Mesothelial cell of epicardium (in vitro differentiated cells): Measurements from ENCODE around the gene NAGA. TPM values are rescaled to one million over a fixed set of nuclear protein-coding genes. Genes with fewer than 3 reads are reported as not detected.

ENCODE experiments used
- DNase-seq, 2 experiments: peaks; one replicate each; pipeline ENCODE4 v3.0.0; 2021; ENCODE audit warnings: low spot score in 2 of 2; ENCODE audit not compliant: unreplicated experiment in 2 of 2
- H3K27ac Mint-ChIP-seq: 2 replicates; pipeline ENCODE4 v1.8.0; 2021; ENCODE audit warnings: mixed read lengths
- H3K27me3 Mint-ChIP-seq: 2 replicates; pipeline ENCODE4 v1.8.0; 2021; ENCODE audit warnings: low read depth, mixed read lengths
- H3K36me3 Mint-ChIP-seq: 2 replicates; pipeline ENCODE4 v1.8.0; 2021; ENCODE audit warnings: mixed read lengths
- H3K4me1 Mint-ChIP-seq: 2 replicates; pipeline ENCODE4 v1.8.0; 2021; ENCODE audit warnings: mixed read lengths
- H3K4me3 Mint-ChIP-seq: 2 replicates; pipeline ENCODE4 v1.8.0; 2021; ENCODE audit warnings: mild to moderate bottlenecking, moderate library complexity, mixed read lengths
- H3K9me3 Mint-ChIP-seq: 2 replicates; pipeline ENCODE4 v1.8.0; 2021; ENCODE audit warnings: mixed read lengths
- total RNA-seq: library from RNA; stranded (reverse); gene quantifications from 3 replicates; pipeline ENCODE4 v1.2.1, GENCODE V29; 2021
- TF ChIP-seq, protein P1 (sequence below): fragments of 200-600 bp; sonication (generic); IDR thresholded peaks from one replicate; pipeline ENCODE4 v1.5.0; 2021; ENCODE audit warnings: antibody characterized with exemption; ENCODE audit not compliant: unreplicated experiment

Gene NAGA
- total RNA-seq, 1 donor from 2014 or later: 19.5 TPM

DNA sequence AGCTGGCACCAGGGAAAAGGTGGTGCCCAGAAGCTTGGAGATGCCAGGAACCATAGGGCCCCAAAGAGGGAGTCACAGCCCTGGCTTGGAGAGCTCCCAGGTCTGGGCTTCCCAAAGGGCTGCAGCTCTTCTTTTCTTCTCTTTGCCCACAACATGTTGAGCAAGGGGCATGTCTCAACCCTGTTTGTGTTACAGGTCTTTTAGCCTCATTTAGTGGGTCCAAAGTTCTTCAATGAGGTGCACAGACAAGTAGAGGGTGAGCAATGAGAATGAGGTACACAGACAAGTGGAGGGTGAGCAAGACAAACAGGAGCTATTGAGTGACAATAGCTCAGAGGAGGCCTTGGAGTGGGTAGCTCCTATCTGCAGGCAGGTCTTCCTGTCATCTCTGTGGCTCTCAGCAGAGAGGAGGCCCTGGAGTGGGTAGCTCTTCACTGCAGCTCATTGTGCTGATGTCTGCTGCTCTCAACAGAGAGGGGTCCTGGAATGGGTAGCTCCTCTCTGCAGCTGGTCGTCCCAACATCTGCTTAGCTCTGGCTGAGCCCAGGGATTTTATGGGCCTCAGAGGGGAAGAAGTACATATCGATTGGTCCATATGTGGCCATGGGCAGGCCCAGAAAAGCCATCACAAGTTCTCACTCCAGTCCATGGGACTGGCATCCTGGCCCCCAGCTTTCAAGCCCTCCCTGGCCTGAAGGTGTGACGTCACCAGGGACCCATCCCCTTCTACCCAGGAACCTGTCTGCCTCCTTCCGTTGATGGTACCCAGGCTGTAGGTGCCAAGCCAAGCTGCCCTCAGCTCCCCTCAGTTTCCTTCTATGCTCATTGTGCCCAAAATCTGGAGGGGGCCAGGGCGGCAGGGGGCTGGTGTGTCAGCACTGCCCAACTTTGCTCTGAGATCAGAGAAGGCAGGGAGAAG is 37.1 kb downstream of the NAGA start:
- DNase-seq: no peak
- Mint-ChIP-seq H3K4me1 (no peaks in the 10 kb centered on the region), H3K27me3 (peaks cover 31% of the 10 kb centered on the region), H3K4me3 (no peak overlapping the region), H3K27ac (no peak overlapping the region), H3K36me3 (no peaks in the 10 kb centered on the region), H3K9me3 (peaks cover 4% of the 10 kb centered on the region)
- TF ChIP-seq, protein P1, sequence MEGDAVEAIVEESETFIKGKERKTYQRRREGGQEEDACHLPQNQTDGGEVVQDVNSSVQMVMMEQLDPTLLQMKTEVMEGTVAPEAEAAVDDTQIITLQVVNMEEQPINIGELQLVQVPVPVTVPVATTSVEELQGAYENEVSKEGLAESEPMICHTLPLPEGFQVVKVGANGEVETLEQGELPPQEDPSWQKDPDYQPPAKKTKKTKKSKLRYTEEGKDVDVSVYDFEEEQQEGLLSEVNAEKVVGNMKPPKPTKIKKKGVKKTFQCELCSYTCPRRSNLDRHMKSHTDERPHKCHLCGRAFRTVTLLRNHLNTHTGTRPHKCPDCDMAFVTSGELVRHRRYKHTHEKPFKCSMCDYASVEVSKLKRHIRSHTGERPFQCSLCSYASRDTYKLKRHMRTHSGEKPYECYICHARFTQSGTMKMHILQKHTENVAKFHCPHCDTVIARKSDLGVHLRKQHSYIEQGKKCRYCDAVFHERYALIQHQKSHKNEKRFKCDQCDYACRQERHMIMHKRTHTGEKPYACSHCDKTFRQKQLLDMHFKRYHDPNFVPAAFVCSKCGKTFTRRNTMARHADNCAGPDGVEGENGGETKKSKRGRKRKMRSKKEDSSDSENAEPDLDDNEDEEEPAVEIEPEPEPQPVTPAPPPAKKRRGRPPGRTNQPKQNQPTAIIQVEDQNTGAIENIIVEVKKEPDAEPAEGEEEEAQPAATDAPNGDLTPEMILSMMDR: no peak

DNA sequence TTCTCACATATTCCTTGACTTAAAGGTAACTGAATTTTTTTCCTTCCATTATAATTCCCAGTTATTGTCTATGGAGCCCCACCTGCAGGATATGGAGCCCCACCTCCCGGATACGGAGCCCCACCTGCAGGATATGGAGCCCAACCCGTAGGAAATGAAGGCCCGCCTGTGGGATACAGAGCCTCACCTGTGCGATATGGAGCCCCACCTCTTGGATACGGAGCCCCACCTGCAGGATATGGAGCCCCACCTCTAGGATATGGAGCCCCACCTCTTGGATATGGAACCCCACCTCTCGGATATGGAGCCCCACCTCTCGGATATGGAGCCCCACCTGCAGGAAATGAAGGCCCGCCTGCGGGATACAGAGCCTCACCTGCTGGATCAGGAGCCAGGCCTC is 43.9 kb downstream of the NAGA start:
- no peaks in the 10 kb centered on the region for H3K4me1 Mint-ChIP-seq
- no peak for DNase-seq
- no peak overlapping the region for H3K27ac Mint-ChIP-seq
- H3K27me3 Mint-ChIP-seq: peaks cover 25% of the 10 kb centered on the region
- no peak overlapping the region for H3K4me3 Mint-ChIP-seq
- H3K36me3 Mint-ChIP-seq: no peaks in the 10 kb centered on the region
- TF ChIP-seq, protein P1: no peak
- H3K9me3 Mint-ChIP-seq: no peaks in the 10 kb centered on the region

DNA sequence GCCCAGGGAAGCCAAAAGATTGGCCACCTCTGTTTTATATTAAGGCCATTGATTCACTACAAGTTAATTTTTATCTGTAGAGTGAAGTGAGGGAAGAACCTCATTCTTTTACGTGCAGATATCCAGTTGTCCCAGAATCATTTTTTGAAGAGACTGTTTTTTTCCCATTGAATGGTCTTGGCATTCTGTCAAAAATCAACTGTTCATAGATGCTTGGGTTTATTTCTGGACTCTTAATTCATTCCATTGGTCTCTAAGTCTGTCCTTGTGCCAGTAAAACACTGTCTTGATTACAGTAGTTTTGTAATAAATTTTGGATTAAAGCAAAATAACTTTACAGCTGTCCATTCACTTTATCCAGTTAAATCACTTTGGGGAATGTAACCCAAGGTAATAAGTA is 45.2 kb downstream of the NAGA start:
- no peaks in the 10 kb centered on the region for H3K4me1 Mint-ChIP-seq
- H3K27ac Mint-ChIP-seq: no peak overlapping the region
- H3K9me3 Mint-ChIP-seq: no peaks in the 10 kb centered on the region
- peaks cover 15% of the 10 kb centered on the region for H3K27me3 Mint-ChIP-seq
- DNase-seq: no peak
- no peak overlapping the region for H3K4me3 Mint-ChIP-seq
- H3K36me3 Mint-ChIP-seq: no peaks in the 10 kb centered on the region
- TF ChIP-seq, protein P1: no peak

DNA sequence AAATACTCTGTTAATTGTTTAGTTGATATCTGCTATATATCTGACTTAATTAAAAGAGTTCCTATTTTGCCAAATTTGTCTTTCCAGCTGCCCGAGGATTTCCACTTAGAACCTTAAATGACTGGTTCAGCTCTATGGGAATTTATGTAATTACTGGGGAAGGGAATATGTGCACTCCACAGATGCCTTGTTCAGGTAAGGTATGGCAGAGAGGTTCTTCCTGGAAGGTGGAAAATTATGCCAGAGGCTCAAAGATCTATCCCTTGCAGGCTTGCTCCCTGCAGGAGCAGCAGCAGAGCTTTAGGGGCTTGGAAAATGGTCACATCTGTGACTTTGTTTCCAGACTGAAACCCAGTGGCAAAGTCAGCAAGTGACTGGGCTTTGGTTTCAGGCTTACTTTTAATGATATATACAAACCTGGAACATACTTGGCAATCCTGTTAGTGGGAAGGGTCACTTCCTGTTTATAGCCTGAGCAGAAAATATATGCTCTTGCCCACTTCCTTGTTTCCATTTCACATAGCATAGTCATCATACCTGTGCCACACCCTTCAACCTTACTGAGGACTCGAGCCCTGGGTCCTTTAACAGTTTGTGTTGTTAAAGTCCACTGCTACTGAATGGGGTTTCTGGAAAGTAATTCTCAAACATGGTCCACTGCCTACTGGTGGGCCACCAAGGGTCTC is 48.3 kb downstream of the NAGA start:
- H3K9me3 Mint-ChIP-seq: no peaks in the 10 kb centered on the region
- H3K27ac Mint-ChIP-seq: no peak overlapping the region
- no peak overlapping the region for H3K4me3 Mint-ChIP-seq
- TF ChIP-seq, protein P1: no peak
- DNase-seq: no peak
- no peaks in the 10 kb centered on the region for H3K4me1 Mint-ChIP-seq
- H3K27me3 Mint-ChIP-seq: peaks cover 26% of the 10 kb centered on the region
- H3K36me3 Mint-ChIP-seq: no peaks in the 10 kb centered on the region

DNA sequence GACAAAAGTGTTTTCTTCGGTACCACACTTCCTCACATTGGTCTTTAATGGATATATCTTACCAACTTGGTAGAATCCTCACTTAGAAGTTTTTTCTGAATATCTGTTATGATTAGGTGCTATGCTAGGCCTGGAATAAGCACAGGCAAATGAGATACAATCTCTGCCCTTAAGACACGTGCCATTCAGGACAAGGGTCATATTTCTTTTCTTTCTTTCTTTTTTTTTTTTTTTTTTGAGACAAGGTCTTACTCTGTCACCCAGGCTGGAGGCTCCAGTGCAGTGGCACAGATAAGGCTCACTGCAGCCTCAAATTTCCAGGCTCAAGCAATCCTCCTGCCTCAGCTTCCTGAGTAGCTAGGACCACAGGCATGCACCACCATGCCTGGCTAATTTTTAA is 49.0 kb downstream of the NAGA start:
- TF ChIP-seq, protein P1: no peak
- H3K4me3 Mint-ChIP-seq: no peak overlapping the region

More for the DNA sequence above, 49.0 kb downstream of the NAGA start:
- peaks cover 3% of the 10 kb centered on the region for H3K4me1 Mint-ChIP-seq
- H3K9me3 Mint-ChIP-seq: no peaks in the 10 kb centered on the region
- H3K27me3 Mint-ChIP-seq: peaks cover 29% of the 10 kb centered on the region
- DNase-seq: no peak
- no peaks in the 10 kb centered on the region for H3K36me3 Mint-ChIP-seq
- H3K27ac Mint-ChIP-seq: no peak overlapping the region
